HG03565 (cell line): Measurements from ENCODE around the gene IRS2.

Source experiments
- ATAC-seq: cut with Tn5 transposase; IDR thresholded peaks from one replicate; pipeline ENCODE4 v1.9.1; 2021; ENCODE audit warnings: mild to moderate bottlenecking, moderate library complexity; ENCODE audit not compliant: unreplicated experiment

IRS2 gene

GRCh38 chr13:109782823-109783431 is 3.5 kb downstream of the IRS2 start:
- ATAC-seq: no peak

DNA sequence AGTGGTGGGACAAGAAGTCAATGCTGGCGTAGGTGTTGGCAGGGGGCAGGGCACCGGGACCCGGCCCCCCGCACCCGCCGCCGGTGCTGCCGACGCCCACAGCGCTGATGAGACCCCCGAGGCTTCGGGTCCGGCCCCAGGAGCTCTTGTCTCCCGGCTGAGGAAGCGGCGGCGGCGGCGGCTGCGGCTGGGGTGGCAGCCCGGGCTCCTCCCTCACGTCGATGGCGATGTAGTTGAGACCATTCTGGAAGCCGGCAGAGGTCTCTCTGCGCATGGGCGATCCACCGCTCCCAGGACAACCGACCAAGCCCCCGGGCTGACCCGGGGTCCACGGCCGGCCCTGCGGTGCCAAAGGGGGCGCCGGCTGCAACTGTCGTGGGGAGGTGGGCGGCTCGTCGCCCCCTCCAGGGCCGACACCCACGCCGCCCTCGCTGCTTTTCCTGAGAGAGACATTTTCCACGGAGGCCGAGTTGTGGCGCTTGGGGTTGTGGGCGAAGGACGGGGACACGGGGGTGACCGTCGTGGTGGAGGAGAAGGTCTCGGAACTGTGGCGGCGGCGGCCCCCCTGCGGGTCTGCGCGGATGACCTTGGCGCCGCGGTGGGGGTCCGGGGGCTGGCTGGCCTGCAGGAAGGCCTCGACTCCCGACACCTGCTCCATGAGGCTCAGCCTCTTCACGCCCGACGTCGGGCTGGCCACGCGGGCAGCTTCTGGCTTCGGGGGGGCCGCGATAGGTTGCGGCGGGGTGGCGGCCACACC is 4.1 kb downstream of the IRS2 start:
- ATAC-seq: no peak

GRCh38 chr13:109781384-109782065 is 4.9 kb downstream of the IRS2 start:
- no peak for ATAC-seq

DNA sequence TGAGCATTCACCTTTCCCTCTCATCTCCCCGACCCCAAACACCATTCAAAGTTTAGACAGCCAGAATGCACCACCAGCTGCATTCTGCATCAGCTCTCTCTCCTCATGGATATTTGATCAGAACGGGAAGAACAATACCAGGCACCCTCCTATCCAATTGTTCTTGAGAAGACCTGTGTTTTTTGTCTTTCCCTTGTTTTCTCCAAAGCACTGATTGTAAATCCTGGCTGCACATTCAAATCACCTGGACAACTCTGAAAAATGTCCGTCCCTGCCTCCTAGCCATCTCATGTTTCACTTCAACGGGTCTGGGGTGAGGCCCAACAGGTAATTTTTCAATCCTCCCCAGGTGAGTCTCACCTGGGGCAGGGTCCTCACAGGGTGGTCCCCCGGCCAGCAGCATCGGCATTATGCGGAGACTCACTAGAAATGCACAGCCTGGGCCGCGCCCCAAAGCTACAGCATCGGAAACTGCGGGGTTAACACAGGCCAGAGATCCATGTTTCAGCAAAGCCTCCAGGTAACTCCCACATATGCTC is 5.5 kb downstream of the IRS2 start:
- no peak for ATAC-seq

DNA sequence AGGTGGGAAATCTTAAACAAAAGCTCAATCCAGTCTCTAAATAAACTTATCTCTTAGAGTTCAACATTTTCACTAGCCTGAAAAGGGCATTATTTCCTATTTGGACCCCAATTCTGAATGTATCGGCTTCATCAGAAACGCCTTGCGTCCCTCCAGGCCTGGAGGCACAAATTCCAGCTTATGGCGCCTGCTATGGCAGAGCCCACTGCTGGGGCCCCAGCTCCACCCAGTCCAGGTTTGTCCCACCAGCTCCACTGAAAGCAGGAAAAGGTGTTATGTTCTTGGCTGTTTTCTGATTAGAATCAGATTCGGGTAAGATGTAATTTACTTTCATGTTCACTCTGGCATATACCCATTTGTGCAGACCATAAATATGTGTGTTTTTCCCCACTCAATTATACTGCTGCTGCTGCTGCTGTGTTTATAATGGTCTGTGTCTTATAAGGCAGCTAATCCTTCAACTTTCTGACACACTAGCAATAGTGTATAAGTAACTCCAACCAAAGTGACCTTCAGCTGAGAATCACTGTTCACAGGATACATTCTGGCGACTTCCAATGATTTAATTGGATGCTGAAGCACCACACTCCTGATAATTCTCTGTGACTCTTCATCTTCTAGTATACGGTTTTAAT is 6.4 kb downstream of the IRS2 start:
- no peak for ATAC-seq

- no peak for ATAC-seq
Measured at GRCh38 chr13:109779074-109779473, 7.3 kb downstream of the IRS2 start.

GRCh38 chr13:109778102-109778542 is 8.3 kb downstream of the IRS2 start:
- ATAC-seq: no peak

DNA sequence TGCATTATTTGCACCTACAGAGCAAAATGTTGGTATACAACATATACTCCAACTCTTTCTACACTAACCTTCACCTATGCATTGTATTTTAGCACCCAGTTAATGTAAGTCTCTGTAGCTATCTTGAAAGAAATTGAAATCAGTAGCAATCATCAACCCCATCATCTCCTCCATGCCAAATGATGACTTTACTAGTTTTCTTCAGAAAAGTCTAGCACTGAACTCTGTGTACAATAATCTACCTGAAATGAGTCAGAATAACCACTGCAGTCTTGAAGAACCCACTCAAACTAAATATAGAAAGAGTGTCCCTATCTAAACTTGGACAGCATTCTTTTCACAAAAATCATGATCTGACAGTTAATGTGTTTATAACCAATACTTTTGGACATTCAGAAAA is 9.8 kb downstream of the IRS2 start:
- ATAC-seq: no peak

GRCh38 chr13:109773786-109774185 is 12.6 kb downstream of the IRS2 start:
- no peak for ATAC-seq

- no peak for ATAC-seq
Measured at GRCh38 chr13:109773276-109773675, 13.1 kb downstream of the IRS2 start.

- ATAC-seq: no peak
Measured at GRCh38 chr13:109771926-109772325, 14.5 kb downstream of the IRS2 start.

GRCh38 chr13:109770436-109770835 is 15.9 kb downstream of the IRS2 start:
- no peak for ATAC-seq

DNA sequence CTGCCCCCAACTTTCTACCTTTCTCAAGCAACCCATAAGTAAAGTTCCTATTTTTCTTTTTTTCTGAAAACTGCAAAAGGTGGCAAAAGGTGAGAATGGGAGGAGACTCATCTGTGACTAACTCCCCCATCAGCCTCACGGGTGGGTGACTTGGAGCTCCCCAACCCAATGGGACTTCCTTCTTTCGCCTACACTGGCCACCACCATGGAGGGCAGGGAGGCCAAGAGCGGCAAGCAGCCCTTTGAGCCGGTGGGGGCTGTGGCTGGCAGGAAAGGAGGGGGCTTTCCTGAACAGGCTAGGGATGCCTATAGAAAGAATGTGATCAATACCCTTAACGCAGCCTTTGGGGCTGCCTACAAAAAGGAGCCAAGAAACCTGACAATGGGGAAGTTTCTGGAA is 16.5 kb downstream of the IRS2 start:
- no peak for ATAC-seq

DNA sequence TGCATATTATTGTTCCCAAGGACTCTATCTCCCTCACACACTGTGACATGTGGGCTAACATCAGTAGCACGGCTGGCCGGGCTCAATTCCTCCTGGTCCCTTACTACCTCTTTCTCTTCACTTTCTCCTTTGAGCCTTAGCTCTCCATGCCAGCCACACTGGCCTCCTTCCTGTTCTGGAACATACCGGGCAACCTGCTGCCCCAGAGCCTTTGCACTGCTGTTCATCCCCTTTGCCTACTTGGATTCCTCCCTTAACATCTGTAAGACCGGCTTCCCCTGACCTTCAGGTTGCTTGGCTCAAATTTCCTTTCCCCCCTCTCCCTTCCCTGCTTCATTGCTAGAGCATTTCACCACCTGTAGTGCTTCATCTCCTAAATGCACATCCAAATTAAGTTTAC is 17.1 kb downstream of the IRS2 start:
- ATAC-seq: no peak

GRCh38 chr13:109768616-109769015 is 17.8 kb downstream of the IRS2 start:
- ATAC-seq: no peak

DNA sequence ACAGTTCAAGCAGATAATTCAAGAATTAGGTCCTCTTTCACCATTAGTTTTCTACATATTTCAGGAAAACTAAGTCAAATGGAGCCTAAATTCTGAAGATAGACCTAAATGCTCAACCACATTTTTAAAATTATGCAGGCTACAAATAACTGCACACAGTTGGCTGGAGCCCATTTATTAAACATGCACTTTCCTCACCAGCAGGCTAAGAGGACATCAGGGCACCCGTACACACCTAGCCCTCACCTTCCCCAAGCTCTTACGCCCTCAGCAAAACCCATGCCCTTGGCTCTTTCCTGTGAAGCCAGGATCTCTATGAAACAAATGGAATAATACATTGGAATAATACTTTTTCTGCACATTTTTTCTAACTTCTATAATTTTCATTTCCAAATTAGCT is 18.2 kb downstream of the IRS2 start:
- no peak for ATAC-seq

DNA sequence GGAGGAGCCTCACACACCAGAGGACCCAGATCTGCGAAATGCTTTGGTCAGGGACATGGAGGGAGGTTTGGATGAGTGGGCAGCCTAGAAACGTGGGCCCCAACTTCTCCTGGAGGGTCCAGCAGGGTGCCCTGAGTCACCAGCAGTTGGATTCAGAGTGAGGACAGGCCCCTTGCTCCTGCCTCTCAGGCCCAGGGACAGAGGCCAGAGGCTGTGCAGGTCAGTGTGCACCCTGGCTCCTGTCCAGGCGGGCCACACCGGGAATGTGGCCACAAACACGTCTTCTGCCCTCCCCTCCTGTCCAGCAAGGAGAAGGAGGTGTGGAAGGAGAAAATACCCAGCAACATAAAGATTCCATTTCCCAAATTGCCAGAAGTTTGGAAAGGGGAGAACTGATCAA is 19.4 kb downstream of the IRS2 start:
- no peak for ATAC-seq

DNA sequence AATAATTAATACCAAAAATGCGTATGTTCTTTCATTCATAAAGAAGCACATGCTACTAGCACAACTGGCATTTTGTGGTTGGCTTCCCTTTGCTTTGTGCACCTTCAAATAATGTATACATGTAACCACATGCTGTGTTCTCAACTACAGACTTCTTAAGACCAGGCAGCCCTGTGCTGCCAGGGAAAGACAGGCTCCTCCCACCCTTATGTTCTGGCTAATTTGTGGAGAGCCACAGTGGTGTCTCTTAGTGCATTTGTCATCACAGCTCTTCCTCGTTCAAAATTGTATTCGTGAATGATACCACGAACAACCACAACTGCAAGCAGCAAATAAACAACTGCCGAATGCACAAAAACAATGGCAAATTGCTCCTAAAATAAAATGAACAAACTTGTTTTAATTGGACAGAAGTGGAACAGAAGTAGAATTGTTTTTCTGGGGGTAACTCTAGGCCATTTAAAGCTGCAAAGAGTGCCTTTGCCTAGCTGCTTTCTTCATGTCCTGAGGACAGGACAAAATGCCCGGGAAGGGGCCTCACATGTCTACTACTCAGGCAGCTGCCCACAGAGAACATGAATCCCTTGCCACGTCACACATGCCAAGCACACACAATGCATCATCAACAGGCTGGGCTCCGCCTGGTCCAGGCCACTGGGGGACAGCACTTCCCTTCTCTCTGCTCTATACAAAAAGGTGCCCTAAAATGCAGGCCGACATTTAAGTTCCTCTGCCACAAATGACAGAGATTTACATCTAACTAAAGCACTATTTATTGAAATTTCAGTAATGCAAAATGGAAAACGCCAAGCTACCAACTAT is 21.7 kb downstream of the IRS2 start:
- no peak for ATAC-seq

- no peak for ATAC-seq
Measured at GRCh38 chr13:109764045-109764444, 22.3 kb downstream of the IRS2 start.

GRCh38 chr13:109762791-109763190 is 23.6 kb downstream of the IRS2 start:
- no peak for ATAC-seq

DNA sequence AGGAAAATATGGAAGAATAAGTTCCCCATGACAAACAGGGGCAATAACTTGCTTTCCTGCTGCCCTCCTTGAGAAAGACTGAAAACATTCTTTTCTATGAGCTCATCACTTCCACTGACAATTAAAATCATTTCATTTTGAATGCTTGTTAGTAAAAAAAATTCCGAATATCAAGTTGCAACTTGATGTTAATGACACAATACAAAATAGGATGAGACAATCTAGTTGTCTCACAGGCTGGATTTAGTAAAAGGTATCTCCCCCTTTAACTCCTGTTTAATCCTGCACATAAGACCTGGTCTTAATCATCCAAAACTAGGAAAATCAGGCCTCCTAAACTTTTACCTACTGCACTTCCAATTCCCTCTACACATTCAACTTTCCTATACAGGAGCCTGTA is 24.7 kb downstream of the IRS2 start:
- no peak for ATAC-seq
